Measurements from ENCODE around the gene PACRG. TPM values are rescaled to one million over a fixed set of nuclear protein-coding genes. Genes with fewer than 3 reads are reported as not detected.

The PACRG gene
- total RNA-seq, 2 donors from 2014 or later, result 2.8 to 21.3 TPM

- DNase-seq (ENCODE audit: low spot score), result no peak
- TF ChIP-seq CTCF (IDR thresholded peaks at IDR 0.05), result no peak
- no peaks in the 10 kb centered on the region for H3K27me3 ChIP-seq
- H3K27ac ChIP-seq, result peak overlapping the region in 1 of 2 donors; percentile 39
- H3K4me1 ChIP-seq, result peaks cover 0 to 15% of the 10 kb centered on the region in 2 donors
- no peak overlapping the region for H3K4me3 ChIP-seq
- no peaks in the 10 kb centered on the region for H3K9me3 ChIP-seq
- H3K36me3 ChIP-seq, result no peaks in the 10 kb centered on the region
These were observed 456.0 kb downstream of the PACRG start for GRCh38 chr6:163183806-163184205.

- TF ChIP-seq CTCF (IDR thresholded peaks at IDR 0.05), result no peak
- no peak overlapping the region for H3K27ac ChIP-seq
- DNase-seq (ENCODE audit: low spot score), result no peak
These were observed 458.0 kb downstream of the PACRG start for GRCh38 chr6:163185744-163186143.

GRCh38 chr6:163186527-163186926, 458.8 kb downstream of the PACRG start:
- Histone ChIP-seq H3K4me1 (peaks cover 0 to 9% of the 10 kb centered on the region in 2 donors), H3K27ac (no peak overlapping the region), H3K27me3 (no peaks in the 10 kb centered on the region), H3K4me3 (no peak overlapping the region), H3K9me3 (no peaks in the 10 kb centered on the region), H3K36me3 (no peaks in the 10 kb centered on the region)
- no peak for DNase-seq (ENCODE audit: low spot score)
- no peak for TF ChIP-seq CTCF (IDR thresholded peaks at IDR 0.05)

More at GRCh38 chr6:163185744-163186143, 458.0 kb downstream of the PACRG start:
- Histone ChIP-seq H3K9me3 (no peaks in the 10 kb centered on the region), H3K4me3 (no peak overlapping the region), H3K4me1 (peaks cover 0 to 15% of the 10 kb centered on the region in 2 donors), H3K36me3 (no peaks in the 10 kb centered on the region), H3K27me3 (no peaks in the 10 kb centered on the region)

- no peak for TF ChIP-seq CTCF (IDR thresholded peaks at IDR 0.05)
- Histone ChIP-seq H3K9me3 (no peaks in the 10 kb centered on the region), H3K36me3 (no peaks in the 10 kb centered on the region), H3K4me3 (no peak overlapping the region), H3K27me3 (no peaks in the 10 kb centered on the region), H3K27ac (no peak overlapping the region), H3K4me1 (peaks cover 0 to 10% of the 10 kb centered on the region in 2 donors)
- no peak for DNase-seq (ENCODE audit: low spot score)
These were observed 459.4 kb downstream of the PACRG start for GRCh38 chr6:163187201-163187600.

- TF ChIP-seq CTCF (IDR thresholded peaks at IDR 0.05), result no peak
These were observed 459.8 kb downstream of the PACRG start for GRCh38 chr6:163187606-163188005.

GRCh38 chr6:163188746-163189145, 461.0 kb downstream of the PACRG start:
- Histone ChIP-seq H3K27ac (no peak overlapping the region), H3K9me3 (no peaks in the 10 kb centered on the region), H3K4me3 (no peak overlapping the region), H3K36me3 (no peaks in the 10 kb centered on the region), H3K4me1 (peaks cover 0 to 13% of the 10 kb centered on the region in 2 donors), H3K27me3 (no peaks in the 10 kb centered on the region)
- no peak for DNase-seq (ENCODE audit: low spot score)
- TF ChIP-seq CTCF (IDR thresholded peaks at IDR 0.05), result no peak

More at GRCh38 chr6:163187606-163188005, 459.8 kb downstream of the PACRG start:
- H3K36me3 ChIP-seq, result no peaks in the 10 kb centered on the region
- no peak overlapping the region for H3K27ac ChIP-seq
- H3K27me3 ChIP-seq, result no peaks in the 10 kb centered on the region
- no peak for DNase-seq (ENCODE audit: low spot score)
- peaks cover 0 to 14% of the 10 kb centered on the region in 2 donors for H3K4me1 ChIP-seq
- H3K4me3 ChIP-seq, result no peak overlapping the region
- no peaks in the 10 kb centered on the region for H3K9me3 ChIP-seq

All from right atrium auricular region (tissue), 2 donors.